ENCODE results near the gene SP1.

- no peak for TF ChIP-seq EZH2phosphoT487 (IDR thresholded peaks at IDR 0.05; ENCODE audit: insufficient read depth, low read depth)
- no peak for TF ChIP-seq EZH2 (IDR thresholded peaks at IDR 0.05; ENCODE audit: insufficient read depth, poor library complexity, severe bottlenecking)
Measured at GRCh38 chr12:53419756-53420155, 39.8 kb downstream of the SP1 start.
